ENCODE data around the gene HDAC5. TPM values are rescaled to one million over a fixed set of nuclear protein-coding genes. Genes with fewer than 3 reads are reported as not detected.

Gene HDAC5
- total and polyA plus RNA-seq, 2 of the 8 experiments (the other 6 are each of a cell fraction or from before 2014, with no cell fraction given): 48.5 to 54.4 TPM

DNA sequence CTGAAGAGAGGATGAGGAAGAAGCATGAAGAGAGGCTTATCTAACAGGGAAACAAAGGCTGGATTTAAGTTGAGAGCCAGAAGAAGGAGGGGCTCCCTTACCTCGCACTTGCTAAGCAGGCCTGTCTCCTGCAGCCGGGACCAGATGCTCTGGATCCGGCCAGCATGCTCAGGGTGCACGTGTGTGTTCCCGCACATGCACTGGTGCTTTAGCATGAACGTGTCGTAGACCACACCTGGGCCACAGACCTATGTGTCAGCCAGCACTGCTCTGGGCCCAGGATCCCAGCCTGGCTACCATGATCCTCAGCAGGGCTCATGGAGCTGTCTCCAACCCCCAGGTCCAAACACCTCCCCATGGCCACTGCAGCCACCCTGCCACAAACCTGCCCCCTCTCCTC lies 38.5 kb downstream of the HDAC5 start:
- no peak overlapping the region for H4K91ac ChIP-seq (replicated peaks; ENCODE audit: insufficient read length, low read length)
- 0 out of 2 replicates have a peak overlapping the region, but pooled peaks have one; percentile 4 for H2BK5ac ChIP-seq (ENCODE audit: low read depth, low read length)
- no peak overlapping the region for H2AK5ac ChIP-seq (ENCODE audit: low read depth, low read length)
- H3K4me1 ChIP-seq (replicated peaks in 1 of 4; ENCODE audit: control insufficient read depth in 3 of 4, insufficient read depth in 4 of 4, low read length in 3 of 4): peaks cover 3 to 18% (median 12%) of the 10 kb centered on the region in 4 experiments
- H2BK120ac ChIP-seq (replicated peaks; ENCODE audit: low read depth, low read length): no peak overlapping the region
- FAIRE-seq (no peak), DNase-seq (ENCODE audit: low read depth in 1 of 2, low spot score in 2 of 2) (no peak)
- H3K9me3 ChIP-seq (ENCODE audit: insufficient read depth in 2 of 2, low read depth in 1 of 2, low read length in 1 of 2): no peaks in the 10 kb centered on the region
- WGBS, 2 experiments (ENCODE audit: extremely low coverage in 1 of 2, insufficient coverage in 1 of 2, insufficient read length in 1 of 2, insufficient replicate concordance in 2 of 2, low coverage in 1 of 2, low lambda C conversion rate in 2 of 2, missing lambda C conversion rate in 1 of 2): 84% methylated on average over 7 of the region's 7 CpGs; no CpG with 5 or more reads in 1 of the 2 experiments
- H3K27me3 ChIP-seq (replicated peaks in 1 of 4; ENCODE audit: control insufficient read depth in 3 of 4, extremely low read depth in 1 of 4, insufficient read depth in 3 of 4, low read length in 3 of 4): no peaks in the 10 kb centered on the region
- no peak overlapping the region for H3K4me2 ChIP-seq (ENCODE audit: insufficient read depth in 1 of 2, low read depth in 2 of 2, low read length in 2 of 2)
- H4K20me1 ChIP-seq (replicated peaks in 1 of 2; ENCODE audit: control insufficient read depth in 1 of 2, insufficient read depth in 2 of 2, low read length in 2 of 2): peaks cover 0 to 8% of the 10 kb centered on the region in 2 experiments
- H2BK12ac ChIP-seq (ENCODE audit: low read depth, low read length): peak overlapping the region; percentile 40; the same call in 1 of the 2 replicates
- no peaks in the 10 kb centered on the region for H3K79me2 ChIP-seq (ENCODE audit: control insufficient read depth in 1 of 2, insufficient read depth in 2 of 2, low read length in 2 of 2)
- no peak overlapping the region for H3K56ac ChIP-seq (replicated peaks; ENCODE audit: insufficient read length, low read depth, low read length)
- H3K79me1 ChIP-seq (ENCODE audit: low read depth, low read length): peaks cover 5% of the 10 kb centered on the region
- peak; percentile 39; the same call in 1 of the 2 replicates for TF ChIP-seq POLR2AphosphoS5 (IDR thresholded peaks at IDR 0.05; ENCODE audit: low read depth, low read length)
- no peak for TF ChIP-seq YY1 (IDR thresholded peaks at IDR 0.05; ENCODE audit: low read depth, low read length)
- no peak overlapping the region for H2AFZ ChIP-seq (ENCODE audit: low read length)
- no peak overlapping the region for H3K18ac ChIP-seq (ENCODE audit: extremely low read depth, low read length)
- peak overlapping the region; percentile 83; the same call in 1 of the 2 replicates for H2BK15ac ChIP-seq (ENCODE audit: low read length)
- H3K14ac ChIP-seq (ENCODE audit: insufficient read length): no peak overlapping the region
- H4K5ac ChIP-seq (ENCODE audit: insufficient read length, low read depth, low read length): no peak overlapping the region
- CTCF ChIA-PET (ENCODE audit: partially characterized antibody): interaction anchor here (0.9 to 34.4 kb wide), 11 partner anchors 8 to 84 kb away, joined by 3 to 638 read pairs (median 9); partner anchors contain the start of genes ASB16, G6PC3, HDAC5 and LSM12
- H3K4me3 ChIP-seq (ENCODE audit: extremely low read depth in 1 of 4, insufficient read depth in 2 of 4, low read depth in 3 of 4, low read length in 4 of 4): no peak overlapping the region
- H3K9ac ChIP-seq (replicated peaks in 1 of 4; ENCODE audit: extremely low read depth in 1 of 4, low read depth in 3 of 4, low read length in 3 of 4): no peak overlapping the region
- H2BK20ac ChIP-seq (ENCODE audit: low read length): no peak overlapping the region
- H3K36me3 ChIP-seq (ENCODE audit: control insufficient read depth in 2 of 4, insufficient read depth in 4 of 4, low read length in 3 of 4): peaks cover 8 to 17% (median 12%) of the 10 kb centered on the region in 4 experiments; a peak in 7 of 8 replicates
- H3K27ac ChIP-seq (ENCODE audit: low read depth, low read length): no peak overlapping the region
- no peak overlapping the region for H3K23ac ChIP-seq (ENCODE audit: insufficient read length)
- H3K4ac ChIP-seq (replicated peaks; ENCODE audit: insufficient read length, low read depth, low read length): no peak overlapping the region
- POLR2A ChIA-PET (ENCODE audit: partially characterized antibody): interaction anchor here (0.6 to 5.7 kb wide), 5 partner anchors 11 to 24 kb away, joined by 4 to 33 read pairs (median 14); partner anchors contain the start of genes G6PC3 and LSM12
- H4K8ac ChIP-seq (ENCODE audit: extremely low read depth, insufficient read depth, low read length): no peak overlapping the region; the same call in 1 of the 2 replicates
- H3K23me2 ChIP-seq (ENCODE audit: low read depth, low read length): peaks cover 4% of the 10 kb centered on the region; the same call in 1 of the 2 replicates

Data from H1 (cell line).